Measurements from ENCODE around the gene TEX36. TPM values are rescaled to one million over a fixed set of nuclear protein-coding genes. Genes with fewer than 3 reads are reported as not detected.

TEX36 gene
- total RNA-seq, 1 experiment from 2014 or later: not detected

GRCh38 chr10:125608474-125608873 lies 74.5 kb downstream of the TEX36 start:
- no peak overlapping the region for H3K4me2 ChIP-seq (ENCODE audit: insufficient read depth, insufficient read length, low read length)
- no peak for TF ChIP-seq CTCF (conservative IDR thresholded peaks at IDR 0.05)
- H3K27ac Mint-ChIP-seq: no peak overlapping the region
- H3K27me3 Mint-ChIP-seq (ENCODE audit: low read depth): peaks cover 2% of the 10 kb centered on the region
- WGBS (ENCODE audit: extremely low coverage, insufficient read length, low lambda C conversion rate): no CpG with 5 or more reads among the region's 8 CpGs
- no peaks in the 10 kb centered on the region for H4K20me1 ChIP-seq (ENCODE audit: control insufficient read depth, insufficient read depth, insufficient read length)
- H3K4me1 ChIP-seq (ENCODE audit: insufficient read depth, low read length): no peaks in the 10 kb centered on the region
- H2BK120ac ChIP-seq (ENCODE audit: low read depth, low read length, poor library complexity, severe bottlenecking): no peak overlapping the region
- DNase-seq: no peak
- no peak overlapping the region for H3T11ph ChIP-seq (ENCODE audit: low read length)
- no peak overlapping the region for H4K5ac ChIP-seq (ENCODE audit: insufficient read length, low read depth, low read length)
- no peaks in the 10 kb centered on the region for H3K27me3 ChIP-seq (ENCODE audit: insufficient read depth, low read length)
- no peak overlapping the region for H3K23ac ChIP-seq (ENCODE audit: insufficient read length, low read depth, low read length)
- no peaks in the 10 kb centered on the region for H3K36me3 Mint-ChIP-seq (ENCODE audit: insufficient read depth in 1 of 3, low read depth in 3 of 3)
- no peaks in the 10 kb centered on the region for H3K9me3 ChIP-seq (ENCODE audit: control insufficient read depth, low read depth, low read length)
- no peaks in the 10 kb centered on the region for H3K23me2 ChIP-seq (ENCODE audit: insufficient read length, low read depth, low read length, poor library complexity, severe bottlenecking)
- H4K91ac ChIP-seq (ENCODE audit: insufficient read length, low read depth, low read length): no peak overlapping the region
- H3K9ac ChIP-seq (ENCODE audit: extremely low read depth, insufficient read length, low read length): no peak overlapping the region
- no peak overlapping the region for H3K4me3 Mint-ChIP-seq
- no peak overlapping the region for H2AK5ac ChIP-seq (ENCODE audit: insufficient read length, low read length)
- no peak overlapping the region for H2BK12ac ChIP-seq (ENCODE audit: insufficient read length, low read depth, low read length)
- no peak overlapping the region for H3K56ac ChIP-seq (ENCODE audit: insufficient read length, low read depth, low read length)
- H3K9me3 Mint-ChIP-seq: peaks cover 0 to 6% of the 10 kb centered on the region in 2 experiments; a peak in 3 of 5 replicates
- H3K4me1 Mint-ChIP-seq: no peaks in the 10 kb centered on the region
- H3K27ac ChIP-seq (ENCODE audit: insufficient read length, low read depth, low read length): no peak overlapping the region
- H3K4ac ChIP-seq (ENCODE audit: low read depth, low read length): no peak overlapping the region
- no peak overlapping the region for H2AFZ ChIP-seq (ENCODE audit: low read length)
- no peak overlapping the region for H2BK15ac ChIP-seq (ENCODE audit: low read depth, low read length)
- no peak overlapping the region for H3K18ac ChIP-seq (ENCODE audit: insufficient read length, low read depth, low read length)
- no peak overlapping the region for H2BK5ac ChIP-seq (ENCODE audit: insufficient read length, low read length)
- no peak overlapping the region for H3K14ac ChIP-seq (ENCODE audit: insufficient read depth, low read length)
- H2BK20ac ChIP-seq (ENCODE audit: low read depth, low read length, poor library complexity, severe bottlenecking): no peak overlapping the region
- no peaks in the 10 kb centered on the region for H3K79me2 ChIP-seq (ENCODE audit: insufficient read depth, low read length)
- H4K8ac ChIP-seq (replicated peaks; ENCODE audit: insufficient read length, low read depth, low read length): no peak overlapping the region
- no peaks in the 10 kb centered on the region for H3K79me1 ChIP-seq (ENCODE audit: insufficient read depth, low read depth, low read length, poor library complexity, severe bottlenecking)
